KMS-11 (cell line): Measurements from ENCODE around the gene ANO3.

Experiments
- H2AFZ ChIP-seq: fragments of 200-600 bp; sonication (generic); 2 replicates; pipeline ENCODE4 v1.6.1; 2016; ENCODE audit warnings: antibody characterized with exemption, mixed run types, low read depth
- H3K27ac ChIP-seq: fragments of 200-600 bp; sonication (generic); 2 replicates; pipeline ENCODE4 v1.6.1; 2016; ENCODE audit warnings: mild to moderate bottlenecking, mixed run types
- H3K27me3 ChIP-seq: fragments of 200-600 bp; sonication (generic); 2 replicates; pipeline ENCODE4 v1.6.1; 2017; ENCODE audit warnings: mild to moderate bottlenecking, low read depth, mixed run types, moderate library complexity; ENCODE audit not compliant: insufficient read depth
- H3K36me3 ChIP-seq: fragments of 200-600 bp; sonication (generic); 2 replicates; pipeline ENCODE4 v1.6.1; 2017; ENCODE audit warnings: mild to moderate bottlenecking, mixed run types; ENCODE audit not compliant: insufficient read depth
- H3K4me1 ChIP-seq: fragments of 200-600 bp; sonication (generic); 2 replicates; pipeline ENCODE4 v1.6.1; 2016; ENCODE audit warnings: mild to moderate bottlenecking, low read depth, mixed run types; ENCODE audit not compliant: poor library complexity, severe bottlenecking
- H3K4me2 ChIP-seq: fragments of 200-600 bp; sonication (generic); 2 replicates; pipeline ENCODE4 v1.7.0; 2016; ENCODE audit warnings: mild to moderate bottlenecking, mixed run types
- H3K4me3 ChIP-seq: fragments of 200-600 bp; sonication (generic); IDR thresholded peaks from 2 replicates; pipeline ENCODE4 v1.6.1; 2017; ENCODE audit warnings: low read depth, low read length, mixed read lengths; ENCODE audit not compliant: insufficient read depth
- H3K79me2 ChIP-seq: fragments of 200-600 bp; sonication (generic); 2 replicates; pipeline ENCODE4 v1.6.1; 2016; ENCODE audit warnings: low read depth, mixed run types; ENCODE audit not compliant: insufficient read depth
- H3K9ac ChIP-seq: fragments of 200-600 bp; sonication (generic); 2 replicates; pipeline ENCODE4 v1.6.1; 2016; ENCODE audit warnings: mild to moderate bottlenecking, mixed run types
- H4K20me1 ChIP-seq: fragments of 200-600 bp; sonication (generic); 2 replicates; pipeline ENCODE4 v1.6.1; 2016; ENCODE audit warnings: mild to moderate bottlenecking, mixed run types; ENCODE audit not compliant: insufficient read depth
- CTCF ChIP-seq: fragments of 200-600 bp; sonication (generic); conservative IDR thresholded peaks from 2 replicates; pipeline ENCODE4 v1.6.1; 2017; ENCODE audit warnings: low read depth, mild to moderate bottlenecking, antibody characterized with exemption, low read length, moderate library complexity, mixed read lengths

ANO3 gene

GRCh38 chr11:26412955-26413354 is 81.0 kb downstream of the ANO3 start:
- Histone ChIP-seq H3K9ac (no peak overlapping the region), H3K4me2 (no peak overlapping the region), H3K27me3 (no peaks in the 10 kb centered on the region), H3K27ac (no peak overlapping the region), H3K4me1 (no peaks in the 10 kb centered on the region), H4K20me1 (no peaks in the 10 kb centered on the region), H3K4me3 (no peak overlapping the region), H3K79me2 (no peaks in the 10 kb centered on the region), H2AFZ (no peak overlapping the region), H3K36me3 (no peaks in the 10 kb centered on the region)
- TF ChIP-seq CTCF: no peak

GRCh38 chr11:26418386-26418912 is 86.5 kb downstream of the ANO3 start:
- Histone ChIP-seq H3K4me3 (no peak overlapping the region), H3K79me2 (no peaks in the 10 kb centered on the region), H3K27me3 (no peaks in the 10 kb centered on the region), H3K4me1 (no peaks in the 10 kb centered on the region), H3K4me2 (no peak overlapping the region), H3K9ac (no peak overlapping the region), H2AFZ (no peak overlapping the region), H3K36me3 (no peaks in the 10 kb centered on the region), H4K20me1 (no peaks in the 10 kb centered on the region), H3K27ac (no peak overlapping the region)
- no peak for TF ChIP-seq CTCF

- Histone ChIP-seq H3K4me2 (no peak overlapping the region), H3K4me3 (no peak overlapping the region), H3K79me2 (no peaks in the 10 kb centered on the region), H3K4me1 (no peaks in the 10 kb centered on the region), H2AFZ (no peak overlapping the region), H3K9ac (no peak overlapping the region), H4K20me1 (no peaks in the 10 kb centered on the region), H3K27ac (no peak overlapping the region), H3K27me3 (no peaks in the 10 kb centered on the region), H3K36me3 (no peaks in the 10 kb centered on the region)
- TF ChIP-seq CTCF: no peak
Observed at GRCh38 chr11:26420331-26420730, 88.4 kb downstream of the ANO3 start.

GRCh38 chr11:26424255-26424654 is 92.3 kb downstream of the ANO3 start:
- H2AFZ ChIP-seq: no peak overlapping the region
- H3K4me2 ChIP-seq: no peak overlapping the region
- H3K36me3 ChIP-seq: no peaks in the 10 kb centered on the region
- H3K79me2 ChIP-seq: no peaks in the 10 kb centered on the region
- H3K9ac ChIP-seq: no peak overlapping the region
- no peak overlapping the region for H3K27ac ChIP-seq
- H3K27me3 ChIP-seq: no peaks in the 10 kb centered on the region
- H4K20me1 ChIP-seq: no peaks in the 10 kb centered on the region
- TF ChIP-seq CTCF: no peak
- H3K4me3 ChIP-seq: no peak overlapping the region
- no peaks in the 10 kb centered on the region for H3K4me1 ChIP-seq
